GM18507 (cell line): ENCODE measurements around the gene DAPK1.
"Not testable (repeated sequence)": the region's sequence is repeated elsewhere in the genome, so short reads cannot be mapped to it uniquely, and the experiment has no call there.

Source experiments
- DNase-seq: peaks from one replicate; pipeline ENCODE4 v3.0.0; 2011; ENCODE audit warnings: low read depth; ENCODE audit not compliant: insufficient read length; ENCODE audit errors: extremely low spot score
- FAIRE-seq: peaks from 2 replicates; lab custom pipeline; 2011; peaks lifted over from hg19 to GRCh38; lab: Jason Lieb, UNC

DAPK1 gene

GRCh38 chr9:87497080-87497603 is 525 bp upstream of the DAPK1 start:
- DNase-seq (no peak), FAIRE-seq (no peak)

GRCh38 chr9:87498046-87498810 is 561 bp downstream of the DAPK1 start:
- DNase-seq, result no peak
- FAIRE-seq, result no peak

- peak; percentile 29 for FAIRE-seq
- no peak for DNase-seq
These were observed 1.2 kb downstream of the DAPK1 start for GRCh38 chr9:87498811-87499360.

- no peak for DNase-seq
- peak; percentile 68 for FAIRE-seq
These were observed 1.9 kb downstream of the DAPK1 start for GRCh38 chr9:87499424-87500017.

GRCh38 chr9:87500491-87501270 is 3.0 kb downstream of the DAPK1 start:
- no peak for DNase-seq
- peak; percentile 21 for FAIRE-seq

GRCh38 chr9:87501271-87501656 is 3.6 kb downstream of the DAPK1 start:
- FAIRE-seq, DNase-seq: not testable (repeated sequence)

- DNase-seq, result no peak
- FAIRE-seq, result no peak
These were observed 4.1 kb downstream of the DAPK1 start for GRCh38 chr9:87501806-87502205.

GRCh38 chr9:87502391-87503221 is 4.9 kb downstream of the DAPK1 start:
- FAIRE-seq, result no peak
- no peak for DNase-seq

- DNase-seq, result no peak
- FAIRE-seq, result no peak
These were observed 5.8 kb downstream of the DAPK1 start for GRCh38 chr9:87503430-87503829.

GRCh38 chr9:87503927-87504326 is 6.3 kb downstream of the DAPK1 start:
- no peak for FAIRE-seq
- DNase-seq, result no peak

- no peak for DNase-seq
- no peak for FAIRE-seq
These were observed 7.3 kb downstream of the DAPK1 start for GRCh38 chr9:87504938-87505337.

- DNase-seq (no peak), FAIRE-seq (no peak)
These were observed 8.4 kb downstream of the DAPK1 start for GRCh38 chr9:87505869-87506678.

GRCh38 chr9:87507576-87507975 is 9.9 kb downstream of the DAPK1 start:
- DNase-seq (no peak), FAIRE-seq (no peak)

- DNase-seq, result no peak
- FAIRE-seq, result no peak
These were observed 12.6 kb downstream of the DAPK1 start for GRCh38 chr9:87510252-87510683.

GRCh38 chr9:87512311-87512710 is 14.6 kb downstream of the DAPK1 start:
- no peak for DNase-seq

GRCh38 chr9:87513161-87513560 is 15.5 kb downstream of the DAPK1 start:
- DNase-seq (no peak), FAIRE-seq (no peak)

More at GRCh38 chr9:87512311-87512710, 14.6 kb downstream of the DAPK1 start:
- FAIRE-seq, result no peak

GRCh38 chr9:87513880-87514535 is 16.3 kb downstream of the DAPK1 start:
- no peak for FAIRE-seq
- no peak for DNase-seq

GRCh38 chr9:87515006-87515405 is 17.3 kb downstream of the DAPK1 start:
- no peak for FAIRE-seq
- DNase-seq, result no peak
